ENCODE measurements around the gene DNAAF8.

DNAAF8 gene

DNA sequence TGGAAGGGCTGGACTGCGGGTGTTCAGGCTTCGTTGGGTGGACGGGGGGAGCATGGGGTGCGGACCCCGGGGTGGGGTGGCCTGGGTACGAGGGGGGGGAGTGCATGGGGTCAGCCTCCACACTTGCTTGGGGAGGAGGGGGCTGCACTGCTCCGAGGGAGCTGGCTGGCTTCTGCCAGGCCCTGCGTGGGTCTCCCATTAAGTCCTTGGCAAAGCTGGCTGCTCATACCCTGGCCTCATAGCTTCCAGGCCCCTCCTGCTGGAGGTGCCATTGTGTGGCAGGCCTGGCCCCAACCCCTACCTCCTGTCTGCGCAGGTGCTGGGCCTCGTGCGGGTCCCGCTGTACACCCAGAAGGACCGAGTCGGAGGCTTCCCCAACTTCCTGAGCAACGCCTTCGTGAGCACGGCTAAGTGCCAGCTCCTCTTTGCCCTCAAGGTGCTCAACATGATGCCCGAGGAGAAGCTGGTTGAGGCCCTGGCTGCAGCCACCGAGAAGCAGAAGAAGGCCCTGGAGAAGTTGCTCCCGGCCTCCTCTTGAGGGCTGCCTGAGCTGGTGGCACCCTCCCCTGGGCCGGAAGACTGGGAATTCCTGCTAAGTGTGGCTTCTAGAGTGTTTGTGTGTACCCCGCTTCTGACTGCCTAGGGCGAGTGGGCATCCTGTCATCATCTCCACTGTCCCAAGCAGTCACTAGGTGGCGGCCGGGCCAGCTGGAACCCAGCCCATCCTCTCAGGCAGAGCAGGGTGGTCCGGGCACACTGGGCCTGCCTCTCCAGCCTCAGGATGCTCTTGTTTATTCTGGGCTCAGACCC lies 39.5 kb upstream of the DNAAF8 start:
- FAIRE-seq (no peak), DNase-seq (ENCODE audit: insufficient read length, low spot score) (no peak)

- no peak for DNase-seq (ENCODE audit: insufficient read length, low spot score)
- FAIRE-seq: no peak
Measured at GRCh38 chr16:4695473-4696171, 38.7 kb upstream of the DNAAF8 start.

DNA sequence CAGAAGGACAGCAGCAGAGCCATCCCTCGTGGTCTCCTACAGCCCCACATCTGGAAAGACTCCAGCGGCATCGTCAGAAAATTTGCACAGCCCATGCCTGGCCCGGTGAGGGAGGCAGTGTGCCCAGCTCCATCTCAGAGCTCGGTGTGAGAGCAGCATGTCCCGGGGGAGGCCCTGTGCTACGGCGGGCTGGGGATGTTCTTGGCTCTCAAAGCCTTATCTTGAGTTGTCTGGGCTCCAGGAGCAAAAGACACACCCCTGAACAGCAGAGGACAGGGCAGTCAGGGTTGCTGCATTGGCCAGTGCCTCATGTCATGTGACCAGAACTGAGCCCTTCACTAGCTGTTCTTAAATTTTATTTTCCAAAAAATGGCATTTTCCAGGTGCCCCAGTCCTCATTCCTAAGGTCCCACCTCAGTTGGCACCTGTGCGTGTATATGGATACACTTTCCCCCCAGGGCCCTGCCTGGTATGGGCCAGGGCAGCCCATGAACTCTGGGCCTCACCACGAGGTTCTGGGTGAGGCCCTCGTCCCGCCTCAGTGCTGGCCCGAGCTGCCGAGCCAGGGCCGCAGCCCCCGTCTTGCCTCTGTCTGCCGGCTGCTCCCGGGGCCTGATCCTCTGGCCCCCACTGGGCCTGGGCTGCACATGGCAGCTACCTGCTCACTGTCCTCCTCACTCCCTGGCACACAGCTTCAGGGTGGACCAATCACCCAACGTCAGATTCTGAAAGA lies 38.0 kb upstream of the DNAAF8 start:
- DNase-seq (ENCODE audit: insufficient read length, low spot score) (no peak), FAIRE-seq (no peak)

DNA sequence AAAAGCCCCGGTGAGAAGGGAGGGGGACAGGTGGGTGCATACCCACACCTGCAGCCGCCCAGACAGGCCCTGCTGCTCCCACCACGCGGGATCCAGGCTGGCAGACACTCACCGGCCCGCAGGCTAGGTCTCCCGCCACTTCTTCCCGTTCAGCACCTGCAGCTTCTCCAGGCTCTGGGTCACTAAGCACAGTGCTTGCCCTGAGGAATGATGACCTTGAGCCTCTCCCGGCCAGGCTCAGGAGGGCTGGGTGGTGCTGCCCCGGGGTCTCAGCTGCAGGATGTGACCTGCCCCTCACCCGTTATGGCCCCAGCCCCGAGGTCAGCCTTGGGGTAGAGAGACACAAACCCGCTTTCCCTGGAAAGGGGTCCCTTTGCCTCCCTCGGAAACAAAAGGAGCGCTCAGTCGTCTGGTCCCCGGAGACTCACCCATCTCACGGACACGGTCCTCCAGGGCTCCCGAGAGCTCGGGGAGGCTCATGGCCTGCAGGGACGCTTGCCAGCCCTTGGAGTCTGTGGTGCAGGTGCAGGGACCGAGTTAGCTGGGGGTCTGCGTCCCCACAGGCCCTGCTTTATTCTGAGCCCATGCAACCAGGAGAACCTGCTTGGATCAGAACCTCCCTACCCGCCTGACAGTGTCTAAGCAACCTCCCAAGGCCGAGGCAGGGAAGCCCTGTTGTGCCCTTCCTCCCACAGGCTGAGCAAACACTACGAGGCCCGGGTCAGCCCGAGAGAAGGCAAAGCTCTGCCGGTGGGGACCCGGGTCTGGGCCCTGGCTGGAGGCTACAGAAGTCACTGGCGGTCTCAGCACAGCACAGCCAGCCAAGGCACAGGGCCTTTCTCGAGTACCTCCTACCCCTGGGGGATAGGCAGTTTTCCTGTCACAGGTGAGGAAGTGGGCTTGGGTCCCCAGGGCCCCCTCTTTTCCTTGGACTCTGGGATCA lies 37.2 kb upstream of the DNAAF8 start:
- DNase-seq (ENCODE audit: insufficient read length, low spot score) (no peak), FAIRE-seq (no peak)

- no peak for DNase-seq (ENCODE audit: insufficient read length, low spot score)
- no peak for FAIRE-seq
Measured at GRCh38 chr16:4697848-4698291, 36.5 kb upstream of the DNAAF8 start.

GRCh38 chr16:4698321-4699045 lies 35.9 kb upstream of the DNAAF8 start:
- FAIRE-seq (no peak), DNase-seq (ENCODE audit: insufficient read length, low spot score) (no peak)

GRCh38 chr16:4699046-4699556 lies 35.2 kb upstream of the DNAAF8 start:
- DNase-seq (ENCODE audit: insufficient read length, low spot score) (no peak), FAIRE-seq (no peak)

GRCh38 chr16:4700380-4700996 lies 33.8 kb upstream of the DNAAF8 start:
- FAIRE-seq (no peak), DNase-seq (ENCODE audit: insufficient read length, low spot score) (no peak)

DNA sequence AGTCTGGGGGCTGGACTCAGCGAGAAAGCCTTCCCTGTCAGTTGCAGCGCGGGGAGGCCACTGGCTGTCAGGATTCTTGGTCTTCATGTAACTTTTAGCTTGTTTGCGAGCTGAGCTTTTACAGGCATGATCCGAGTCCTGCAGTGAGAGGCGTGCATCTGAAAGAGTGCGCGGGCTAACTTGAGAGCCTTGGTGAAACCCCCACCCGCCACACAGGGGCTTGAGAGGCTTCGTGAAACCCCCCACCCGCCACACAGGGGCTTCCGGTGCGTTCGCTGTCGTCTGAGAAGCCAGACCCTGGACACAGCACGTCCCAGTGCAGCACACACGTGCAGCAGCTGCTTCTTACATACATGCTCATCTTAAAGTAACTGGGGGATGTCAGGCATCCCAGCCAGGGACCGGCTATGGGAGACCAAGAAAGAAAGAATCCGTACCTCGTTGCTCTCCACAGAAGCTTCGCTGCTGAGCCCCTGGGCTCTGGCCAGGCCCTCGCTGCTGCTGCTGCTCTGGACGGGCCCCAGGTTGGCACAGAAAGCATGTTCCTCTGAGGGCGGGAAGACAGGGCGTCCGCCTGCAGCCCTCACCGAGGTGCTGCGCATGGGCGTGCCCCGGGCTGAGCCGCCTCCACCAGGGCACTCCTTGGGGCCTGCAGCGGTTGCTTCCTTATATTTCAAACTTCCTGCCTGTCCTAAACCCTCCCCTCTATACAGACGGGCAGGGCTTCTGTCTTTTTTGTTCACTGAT lies 33.2 kb upstream of the DNAAF8 start:
- no peak for FAIRE-seq
- DNase-seq (ENCODE audit: insufficient read length, low spot score): no peak

DNA sequence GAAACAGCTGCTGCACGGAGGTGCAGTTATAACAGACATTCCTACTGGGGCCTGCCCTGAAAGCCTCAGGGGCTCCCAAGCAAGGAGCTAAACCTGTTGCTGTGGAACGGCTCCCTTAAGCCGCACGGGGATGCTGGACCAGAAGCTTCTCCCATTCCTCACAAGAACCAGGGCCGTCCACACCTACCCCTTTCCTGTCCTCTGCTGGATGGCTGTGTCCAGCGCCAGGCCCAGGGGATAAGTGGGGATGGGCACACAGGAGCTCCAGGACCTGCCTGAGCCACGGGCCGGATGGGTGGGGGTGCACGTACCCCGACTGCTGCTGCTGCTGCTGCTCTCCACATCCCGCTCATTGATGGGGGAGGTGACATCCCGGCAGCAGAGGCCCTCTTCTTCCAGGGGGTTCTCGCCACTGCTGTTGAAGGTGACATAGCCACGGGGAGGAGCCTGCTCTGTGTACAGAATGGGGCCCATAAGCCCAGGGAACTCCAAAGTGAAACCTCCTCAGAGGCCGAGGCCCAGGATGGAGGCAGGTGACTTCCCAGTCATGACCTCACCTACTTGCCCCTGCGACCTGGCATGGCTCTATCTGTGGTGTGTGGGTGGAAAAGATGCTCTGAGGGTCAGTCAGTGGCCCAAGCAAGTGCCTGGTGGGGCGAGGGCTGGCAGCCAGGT lies 32.4 kb upstream of the DNAAF8 start:
- DNase-seq (ENCODE audit: insufficient read length, low spot score) (no peak), FAIRE-seq (no peak)

DNA sequence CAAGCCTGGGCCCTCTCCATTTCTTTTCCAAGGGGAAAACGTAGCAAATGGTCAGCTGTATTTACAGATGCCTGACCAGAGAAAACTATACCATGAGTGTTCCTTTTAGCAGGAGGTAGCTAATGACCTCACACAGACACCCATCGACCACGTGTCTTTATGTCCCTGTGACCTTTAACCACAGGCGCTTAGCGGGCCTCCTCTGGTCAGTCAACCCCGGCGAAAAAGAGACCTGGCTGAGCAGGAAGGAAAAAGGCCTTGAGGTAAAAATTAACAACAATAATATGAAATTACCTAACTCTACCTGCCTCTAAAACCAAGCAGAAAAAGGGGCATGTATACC lies 31.9 kb upstream of the DNAAF8 start:
- DNase-seq (ENCODE audit: insufficient read length, low spot score): no peak
- no peak for FAIRE-seq

DNA sequence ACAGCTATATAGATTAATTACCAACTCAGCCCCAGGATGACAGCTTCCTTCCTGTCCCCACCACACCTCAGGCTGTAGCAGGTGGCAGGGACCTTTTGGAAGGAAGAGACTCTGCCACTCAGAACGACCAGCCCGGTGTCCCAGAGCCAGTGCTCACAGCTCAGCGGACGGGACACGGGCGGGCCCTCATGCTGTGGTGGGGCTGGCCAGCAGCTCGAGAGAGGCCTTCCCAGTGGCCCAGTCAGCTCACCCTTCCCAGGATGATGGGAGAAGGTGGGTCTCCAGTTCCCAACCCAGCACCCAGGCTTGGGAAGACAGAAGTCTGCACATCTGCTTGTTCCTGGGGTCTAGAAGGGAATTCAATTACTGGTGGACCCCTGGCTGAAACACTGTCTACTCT lies 30.4 kb upstream of the DNAAF8 start:
- FAIRE-seq (no peak), DNase-seq (ENCODE audit: insufficient read length, low spot score) (no peak)

GRCh38 chr16:4704491-4704890 lies 29.8 kb upstream of the DNAAF8 start:
- no peak for FAIRE-seq
- no peak for DNase-seq (ENCODE audit: insufficient read length, low spot score)

GRCh38 chr16:4704913-4705312 lies 29.4 kb upstream of the DNAAF8 start:
- DNase-seq (ENCODE audit: insufficient read length, low spot score): no peak
- FAIRE-seq: no peak

GRCh38 chr16:4706871-4707270 lies 27.5 kb upstream of the DNAAF8 start:
- no peak for FAIRE-seq
- DNase-seq (ENCODE audit: insufficient read length, low spot score): no peak

DNA sequence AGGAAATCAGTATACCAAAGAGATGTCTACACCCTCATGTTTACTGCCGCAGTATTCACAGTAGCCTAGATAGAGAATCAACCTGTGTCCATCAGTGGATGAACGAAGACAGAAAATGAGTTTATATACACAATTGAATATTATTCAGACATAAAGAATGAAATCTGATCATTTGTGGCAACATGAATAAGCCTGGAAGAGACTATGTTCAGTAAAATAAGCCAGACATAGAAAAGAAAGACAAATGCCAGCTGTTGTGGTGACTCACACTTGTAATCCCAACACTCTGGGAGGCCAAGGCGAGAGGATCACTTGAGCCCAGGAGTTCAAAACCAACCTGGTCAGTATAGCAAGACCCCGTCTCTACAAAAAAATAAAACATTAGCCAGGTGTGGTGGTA lies 24.9 kb upstream of the DNAAF8 start:
- FAIRE-seq: peak; percentile 47
- no peak for DNase-seq (ENCODE audit: insufficient read length, low spot score)

- FAIRE-seq (no peak), DNase-seq (ENCODE audit: insufficient read length, low spot score) (no peak)
Measured at GRCh38 chr16:4713663-4714501, 20.5 kb upstream of the DNAAF8 start.
